Frontal cortex (tissue), 4 donors: ENCODE measurements around the gene EIPR1. TPM values are rescaled to one million over a fixed set of nuclear protein-coding genes. Genes with fewer than 3 reads are reported as not detected.

Experiments
- DNase-seq, 2 donors: peaks; one replicate each; pipeline ENCODE4 v3.0.0; 2012; ENCODE audit warnings: low spot score in 2 of 2
- FAIRE-seq: peaks from 2 replicates; lab custom pipeline; 2012; peaks lifted over from hg19 to GRCh38; lab: Jason Lieb, UNC
- total RNA-seq: library from RNA; depleted of rRNA; stranded (reverse); fragments of >200 nt; gene quantifications from one replicate; pipeline ENCODE4 v1.2.3, GENCODE V29; 2014
- donor health status: control.
- donor health status: control.
- donor health status: control.

The EIPR1 gene
- total RNA-seq, 1 donor from 2014 or later = 40.8 TPM

DNA sequence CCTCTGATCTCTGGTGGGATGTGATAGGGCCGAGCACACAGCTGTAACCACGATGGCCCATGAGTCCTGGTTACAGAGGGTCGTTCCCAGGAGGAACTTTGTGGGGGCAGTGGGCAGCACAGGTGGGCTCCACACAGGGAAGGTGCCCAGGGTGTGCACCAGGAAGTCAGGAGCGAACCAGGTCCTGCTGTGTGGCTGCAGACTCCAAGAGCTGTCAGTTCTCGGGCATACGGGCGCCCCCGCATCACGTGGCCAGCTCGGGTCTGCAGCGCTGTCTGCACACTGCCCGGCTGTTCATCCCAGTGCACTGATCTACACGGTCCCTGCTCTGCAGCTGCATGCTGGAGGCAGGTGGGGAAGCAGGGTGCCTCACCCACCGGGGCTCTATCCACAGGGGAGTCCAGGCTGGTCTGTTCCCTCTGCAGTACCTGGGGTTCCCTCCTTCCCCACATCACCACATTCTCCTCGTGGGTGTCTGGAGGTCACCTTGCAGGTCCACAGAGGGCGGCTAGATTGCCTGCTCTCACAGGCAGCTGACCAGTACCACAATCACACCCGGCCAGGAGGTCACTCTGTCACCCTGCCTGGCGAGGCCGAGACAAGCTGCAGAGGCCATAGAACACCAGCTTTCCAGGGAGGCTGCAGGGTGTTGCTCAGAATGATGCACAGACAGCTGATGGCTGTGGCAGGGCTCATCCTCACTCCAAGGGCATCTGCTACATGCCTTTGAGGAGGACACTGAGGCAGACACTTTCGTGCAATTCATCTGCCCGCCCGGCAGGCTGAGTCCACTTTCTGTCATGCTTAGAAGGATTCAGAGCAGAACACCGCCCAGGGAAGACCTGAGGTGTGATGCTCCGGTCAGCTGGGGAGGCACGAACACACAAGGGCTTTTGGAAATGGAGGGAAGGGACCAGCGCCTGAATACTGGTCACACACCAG is 202.7 kb downstream of the EIPR1 start:
- FAIRE-seq = no peak

DNA sequence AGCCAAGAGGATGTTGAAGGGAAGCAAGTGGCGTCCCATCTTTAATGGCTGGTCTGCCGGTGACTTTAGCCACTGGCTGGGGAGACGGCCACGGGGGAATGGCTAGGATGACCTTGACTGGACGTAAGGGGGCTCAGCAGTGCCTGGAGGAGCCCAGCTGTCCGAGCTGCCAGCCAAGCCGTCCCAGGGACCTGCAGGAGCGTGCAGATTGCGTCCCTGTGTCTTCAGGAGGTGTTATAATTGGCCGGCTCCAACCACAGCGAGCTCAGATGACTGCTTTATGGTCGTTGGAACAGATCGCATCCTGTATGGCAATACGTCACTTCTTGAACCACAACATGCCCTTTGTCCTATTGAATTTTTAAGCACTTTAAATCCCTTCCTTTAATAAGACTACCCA is 204.6 kb downstream of the EIPR1 start:
- DNase-seq (no peak), FAIRE-seq (no peak)

More for the DNA sequence above, 202.7 kb downstream of the EIPR1 start:
- DNase-seq = no peak

DNA sequence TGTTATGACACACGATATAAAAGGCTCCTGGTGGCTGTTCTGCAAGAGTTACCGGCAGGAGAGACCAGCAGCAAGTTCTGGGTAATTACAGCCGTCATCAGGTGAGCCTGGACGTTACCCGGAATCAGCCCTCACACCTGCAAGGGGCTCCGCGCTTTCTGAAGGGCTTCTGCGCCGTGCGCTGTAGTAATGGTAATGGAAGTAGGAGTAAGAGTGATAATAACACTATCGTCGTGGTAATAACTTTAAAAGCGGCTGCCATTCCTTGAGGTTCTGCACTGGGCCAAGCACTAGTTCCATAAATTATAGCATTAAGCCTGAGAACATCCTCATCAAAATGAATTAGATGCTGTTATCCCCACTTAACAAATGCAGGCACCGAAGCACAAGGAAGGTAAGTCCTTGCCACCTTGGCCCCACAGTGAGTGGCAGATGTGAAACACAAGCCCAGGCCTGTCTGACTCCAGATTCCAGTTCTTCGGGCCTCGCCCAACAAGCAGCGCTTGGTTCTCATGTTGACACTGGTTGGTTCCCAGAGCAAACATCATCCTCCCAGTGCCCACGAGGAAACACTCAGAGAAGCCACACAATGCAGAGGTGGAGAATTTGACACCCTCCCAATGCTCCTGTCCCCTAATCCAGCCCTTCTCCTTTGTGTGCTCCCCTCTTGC is 205.2 kb downstream of the EIPR1 start:
- FAIRE-seq = no peak

DNA sequence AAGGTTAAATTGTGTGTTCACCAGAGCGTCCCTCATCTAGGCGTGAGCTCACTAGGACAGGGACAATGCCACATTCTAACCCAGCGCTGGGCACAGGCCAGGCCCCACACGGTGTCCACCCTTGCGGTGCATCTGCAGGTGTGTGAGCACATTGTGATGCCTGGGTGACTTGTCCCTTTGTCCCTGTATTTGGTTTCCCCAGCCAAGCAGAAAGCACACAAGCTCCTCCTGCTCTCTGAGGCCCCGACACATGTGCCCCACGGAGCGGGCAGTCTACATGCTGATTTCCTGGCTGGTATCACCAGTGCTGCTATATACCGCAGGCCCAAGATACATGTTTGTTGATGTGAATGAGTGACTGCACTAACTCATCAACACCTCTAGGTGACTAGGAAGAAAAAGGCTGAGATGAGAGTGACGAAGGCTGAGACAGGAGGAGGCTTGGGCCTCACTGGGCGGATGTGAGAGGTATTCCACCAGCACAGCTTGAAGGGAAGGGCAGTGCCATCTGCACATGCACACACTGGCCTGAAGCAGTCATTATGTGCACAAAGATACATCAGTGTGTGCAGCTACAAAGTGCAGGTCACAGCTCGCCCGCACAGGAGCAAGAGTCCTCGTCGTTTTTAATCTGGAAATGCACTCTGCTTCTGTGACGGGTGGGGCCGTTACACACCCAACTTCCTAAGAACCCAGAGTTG is 205.9 kb downstream of the EIPR1 start:
- FAIRE-seq (no peak), DNase-seq (no peak)

More for the DNA sequence above, 205.2 kb downstream of the EIPR1 start:
- no peak for DNase-seq

DNA sequence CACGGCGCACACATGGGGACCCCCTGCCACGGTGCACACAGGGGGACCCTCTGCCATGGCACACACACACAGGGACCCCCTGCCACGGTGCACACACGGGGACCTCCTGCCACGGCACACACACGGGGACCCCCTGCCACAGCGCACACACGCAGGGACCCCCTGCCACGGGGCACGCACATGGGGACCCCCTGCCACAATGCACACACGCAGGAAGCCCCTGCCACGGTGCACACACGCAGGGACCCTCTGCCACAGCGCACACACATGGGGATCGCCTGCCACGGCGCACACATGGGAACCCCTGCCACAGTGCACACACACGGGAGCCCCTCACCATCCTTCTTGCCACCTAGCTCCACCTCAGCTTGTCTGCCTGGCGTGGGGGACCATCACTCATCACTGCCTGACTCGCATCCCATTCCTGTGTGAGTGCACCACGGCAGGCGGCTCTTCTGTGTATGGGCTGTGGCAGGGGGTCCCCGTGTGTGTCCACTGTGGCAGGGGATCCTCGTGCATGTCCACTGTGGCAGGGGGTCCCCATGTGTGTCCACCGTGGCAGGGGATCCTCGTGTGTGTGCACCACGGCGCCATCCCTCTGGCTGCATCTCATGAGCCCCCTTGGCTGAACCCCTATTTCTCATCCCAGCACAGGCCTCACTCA is 206.7 kb downstream of the EIPR1 start:
- FAIRE-seq (no peak), DNase-seq (no peak)

DNA sequence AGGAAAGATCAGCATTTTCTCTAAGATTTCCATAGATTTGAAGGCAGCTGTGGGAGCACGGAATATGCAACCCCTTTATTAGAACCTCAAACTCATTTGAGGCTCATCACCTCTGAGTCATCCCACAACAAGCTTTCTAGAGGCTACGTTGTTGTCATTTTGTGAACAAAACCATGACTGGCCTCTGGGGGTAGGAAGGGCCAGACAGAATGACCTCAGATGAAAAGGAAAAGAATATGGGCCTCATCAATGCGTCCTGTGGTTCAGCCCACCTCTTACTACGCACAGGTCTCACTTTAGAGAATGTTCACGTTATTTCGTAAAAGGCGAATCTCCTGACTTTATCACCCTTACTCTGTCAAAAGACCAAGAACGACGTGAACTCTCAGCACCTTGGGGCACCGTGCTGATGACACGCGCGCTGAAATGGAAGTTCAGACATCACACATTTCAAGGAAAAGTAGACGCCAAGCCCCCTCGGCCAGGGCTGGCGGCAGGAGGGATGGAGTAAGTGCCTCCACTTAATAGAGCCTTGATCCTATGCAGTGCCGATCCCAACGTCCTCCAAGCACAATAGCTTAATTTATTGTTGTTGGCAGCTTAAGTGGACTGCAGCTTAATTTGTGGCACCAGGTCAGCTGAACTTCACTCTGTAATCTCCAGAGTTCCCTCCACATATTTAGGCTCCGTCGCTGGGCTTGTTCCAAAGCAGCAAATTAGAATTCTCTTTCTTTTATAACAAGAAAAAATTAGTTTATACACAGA is 208.3 kb downstream of the EIPR1 start:
- DNase-seq (no peak), FAIRE-seq (no peak)

DNA sequence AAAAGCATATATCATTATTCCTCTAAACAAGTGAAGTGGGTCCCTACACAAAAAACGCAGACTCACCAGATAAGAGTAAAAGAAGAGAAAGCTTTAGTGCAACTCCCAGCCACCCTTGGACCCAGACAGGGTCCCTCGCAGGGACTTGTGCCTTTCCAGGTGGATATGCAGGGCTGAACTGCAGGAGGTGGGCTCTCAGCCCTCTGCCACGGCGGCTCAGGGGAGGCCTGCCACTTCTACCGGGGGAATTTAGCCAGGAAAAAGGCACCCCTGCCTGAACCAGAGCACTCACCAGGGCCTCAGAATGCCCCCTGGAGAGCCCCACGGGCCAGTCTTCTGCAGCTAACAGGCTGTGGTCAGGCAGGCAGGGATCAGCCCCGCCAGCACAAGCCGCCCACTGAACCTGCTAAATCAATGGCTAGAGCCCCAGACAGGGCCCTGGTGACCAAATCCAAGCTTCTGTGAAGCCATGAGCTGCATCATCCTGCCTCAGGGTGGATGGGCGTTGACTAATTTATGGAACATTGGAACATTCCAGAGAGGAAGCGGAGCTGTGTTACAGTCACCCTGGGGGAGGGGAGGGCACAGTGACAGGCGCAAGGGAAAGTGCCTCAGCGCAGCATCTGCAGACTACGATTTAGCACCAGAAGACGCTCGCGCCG is 209.3 kb downstream of the EIPR1 start:
- FAIRE-seq = no peak

DNA sequence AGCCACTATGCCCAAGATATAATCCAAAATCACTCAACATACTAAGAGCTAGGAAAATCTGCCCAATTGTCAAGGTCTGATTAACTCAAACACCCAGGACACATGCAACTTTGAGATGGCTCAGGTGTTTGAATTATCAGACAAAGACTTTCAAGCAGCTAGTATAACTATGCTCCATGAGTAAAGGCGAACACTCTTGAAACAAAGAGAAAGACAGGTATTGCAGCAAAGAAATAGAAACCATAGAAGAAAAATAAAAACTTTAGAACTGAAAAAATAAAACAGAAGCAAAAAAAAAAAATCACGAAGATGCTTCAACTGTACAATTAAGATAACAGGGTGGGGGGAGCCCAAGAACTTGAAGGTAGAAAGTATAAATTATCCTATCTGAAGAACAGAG is 214.2 kb downstream of the EIPR1 start:
- no peak for FAIRE-seq
- no peak for DNase-seq

More for the DNA sequence above, 209.3 kb downstream of the EIPR1 start:
- DNase-seq = no peak

DNA sequence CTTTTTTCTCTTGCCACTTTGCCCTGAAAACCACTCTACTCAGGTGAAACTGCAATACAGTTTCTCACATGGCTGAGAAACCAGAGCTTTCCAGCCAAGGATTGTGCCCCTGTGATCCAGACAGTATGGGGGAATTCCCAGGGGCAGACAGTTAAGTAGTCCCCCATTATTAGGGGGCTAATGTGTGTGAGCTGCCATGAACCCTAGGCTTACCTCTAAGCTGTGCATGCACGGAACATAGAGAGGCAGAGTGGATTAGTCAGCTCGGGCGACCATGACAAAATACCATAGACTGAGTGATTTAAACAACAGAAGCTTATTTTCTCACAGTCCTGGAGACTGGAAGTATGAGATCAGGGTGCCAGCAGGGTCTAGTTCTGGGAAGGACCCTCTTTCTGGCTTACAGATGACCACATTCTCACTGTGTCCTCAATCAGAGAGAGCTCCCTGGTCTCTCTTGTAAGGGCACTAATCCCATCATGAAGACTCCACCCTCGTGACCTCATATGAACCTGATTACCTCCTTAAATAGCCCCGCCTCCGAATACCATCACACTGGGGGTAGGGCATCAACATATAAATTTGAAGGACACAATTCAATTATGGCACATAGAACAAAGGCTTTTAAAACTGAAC is 215.1 kb downstream of the EIPR1 start:
- DNase-seq (no peak), FAIRE-seq (no peak)

DNA sequence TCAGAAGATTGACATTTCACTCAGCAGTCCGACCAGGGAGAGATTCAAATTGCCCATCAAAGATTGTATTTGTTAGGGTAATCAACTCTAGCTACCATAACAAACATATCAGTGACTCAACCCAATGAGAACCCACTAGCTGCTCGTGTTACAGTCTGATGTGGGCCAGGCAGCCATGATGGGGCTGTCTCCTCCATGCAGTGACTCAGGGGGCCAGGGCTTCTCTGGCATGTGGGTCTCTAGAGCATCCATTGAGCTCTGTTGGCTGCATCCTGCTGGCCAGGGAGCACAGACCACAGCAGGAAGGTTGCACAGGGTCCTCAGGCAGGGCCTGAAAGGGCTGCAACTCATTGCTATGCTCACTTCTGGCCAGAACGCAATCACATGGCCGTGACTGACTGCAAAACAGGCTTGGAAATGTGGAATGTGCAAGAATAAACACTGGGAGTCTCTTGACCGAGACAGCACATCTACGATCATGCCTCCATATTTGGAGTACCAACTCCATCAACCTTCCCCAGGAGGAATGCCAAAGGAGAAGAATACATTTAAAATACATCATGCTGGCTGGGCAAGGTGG is 216.8 kb downstream of the EIPR1 start:
- DNase-seq (no peak), FAIRE-seq (no peak)

DNA sequence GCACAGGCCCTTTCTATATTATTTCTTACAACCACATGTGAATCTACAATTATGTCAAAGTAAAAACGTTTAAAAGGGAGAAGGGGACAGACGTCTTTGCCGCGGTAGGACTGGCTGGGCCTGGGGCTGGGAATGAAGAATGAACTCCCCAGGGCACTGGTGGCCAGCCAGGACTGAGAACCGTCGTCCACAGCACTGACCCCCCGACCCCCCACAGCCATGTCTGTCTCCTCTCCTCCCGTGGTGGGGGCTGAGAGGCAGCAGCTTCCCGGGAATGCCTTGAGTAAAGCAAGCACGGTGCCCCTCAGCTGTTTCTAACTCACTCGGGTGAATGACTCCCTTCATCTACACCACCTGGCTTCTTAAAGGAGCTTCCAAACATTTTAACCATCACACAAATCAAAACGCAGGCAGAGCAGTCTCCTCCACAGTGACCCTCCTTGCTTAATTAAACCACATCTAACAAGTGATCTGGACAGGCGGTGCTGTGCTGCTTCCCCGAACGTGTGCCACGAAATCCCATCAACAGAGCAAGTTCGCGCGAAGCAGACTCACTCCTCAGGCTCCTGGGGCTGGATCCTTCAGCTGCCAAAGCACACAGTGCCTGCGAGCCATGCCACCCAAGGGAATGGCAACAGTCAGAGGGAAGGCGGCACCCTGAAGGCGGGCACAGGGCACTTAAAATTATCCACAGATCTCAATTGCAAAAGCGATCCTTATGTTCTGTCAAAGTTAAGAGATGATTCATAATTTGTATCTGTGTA is 217.7 kb downstream of the EIPR1 start:
- DNase-seq = no peak
- no peak for FAIRE-seq

DNA sequence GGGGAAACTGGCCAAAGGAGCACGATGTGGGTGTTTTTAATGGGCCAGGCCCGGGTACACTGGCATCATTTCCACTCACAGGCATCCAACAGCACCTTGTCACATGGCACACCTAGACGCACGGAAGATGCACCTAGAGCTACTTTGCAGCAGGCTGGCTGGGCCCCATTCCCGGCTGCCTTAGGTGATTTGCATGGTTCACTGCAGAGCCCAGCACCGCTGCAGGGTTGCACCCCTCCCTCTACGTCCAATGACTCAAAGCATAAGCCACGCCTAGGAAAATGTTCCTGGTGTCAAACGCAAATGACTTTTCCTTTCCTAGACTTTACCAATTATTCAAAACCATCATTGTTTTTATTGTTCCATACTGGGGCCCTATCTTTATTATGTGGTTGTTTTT is 222.9 kb downstream of the EIPR1 start:
- no peak for DNase-seq
- FAIRE-seq = no peak

DNA sequence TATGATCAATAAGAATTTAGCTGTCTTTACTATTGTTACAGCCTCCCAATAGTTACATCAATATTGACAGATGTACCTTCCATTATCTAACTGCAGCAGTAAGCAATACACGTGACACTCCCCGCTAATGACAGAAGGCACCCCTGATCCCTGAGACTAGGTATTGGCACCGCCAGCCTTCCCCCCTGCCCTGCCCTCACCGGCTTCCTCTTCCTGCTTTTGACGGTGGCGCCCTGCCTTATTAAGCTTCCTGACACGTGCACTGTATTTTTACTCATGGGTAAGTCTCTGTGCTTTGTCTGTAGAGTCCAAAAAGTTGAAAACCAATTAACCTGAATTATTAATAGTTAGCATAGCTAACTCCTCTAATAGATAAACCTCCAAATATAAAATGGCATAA is 223.5 kb downstream of the EIPR1 start:
- FAIRE-seq = no peak
- DNase-seq = no peak

DNA sequence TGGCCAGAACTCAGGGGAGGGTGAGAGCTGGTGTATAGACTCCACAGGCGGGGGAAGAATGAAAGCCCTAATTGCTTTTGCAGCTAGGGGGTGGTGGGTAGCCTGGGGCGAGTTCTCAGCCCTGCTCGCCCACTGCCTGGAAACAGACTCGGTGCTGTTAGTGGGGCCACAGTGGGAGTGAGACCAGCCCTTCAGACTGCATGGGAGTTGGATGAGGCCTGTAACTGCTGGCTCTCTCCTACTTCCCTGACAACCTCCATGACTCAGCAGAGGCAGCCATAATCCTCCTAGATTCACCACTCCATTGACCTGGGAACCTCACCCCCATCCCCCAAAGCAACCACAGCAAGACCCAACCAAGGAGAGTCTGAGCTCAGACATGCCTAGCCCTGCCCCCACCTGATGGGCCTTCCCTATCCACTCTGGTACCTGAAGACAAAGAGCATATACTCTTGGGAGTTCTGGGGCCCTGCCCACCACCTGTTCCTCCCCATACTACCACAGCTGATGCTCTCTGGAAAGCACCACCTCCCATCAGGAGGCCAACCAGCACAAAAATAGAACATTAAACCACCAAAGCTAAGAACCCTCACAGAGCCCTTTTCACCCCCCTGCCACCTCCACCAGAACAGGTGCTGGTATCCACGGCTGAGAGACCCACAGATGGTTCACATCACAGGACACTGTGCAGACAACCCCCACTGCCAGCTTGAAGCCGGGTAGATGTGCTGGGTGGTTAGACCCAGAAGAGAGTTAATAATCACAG is 226.3 kb downstream of the EIPR1 start:
- FAIRE-seq (no peak), DNase-seq (no peak)

DNA sequence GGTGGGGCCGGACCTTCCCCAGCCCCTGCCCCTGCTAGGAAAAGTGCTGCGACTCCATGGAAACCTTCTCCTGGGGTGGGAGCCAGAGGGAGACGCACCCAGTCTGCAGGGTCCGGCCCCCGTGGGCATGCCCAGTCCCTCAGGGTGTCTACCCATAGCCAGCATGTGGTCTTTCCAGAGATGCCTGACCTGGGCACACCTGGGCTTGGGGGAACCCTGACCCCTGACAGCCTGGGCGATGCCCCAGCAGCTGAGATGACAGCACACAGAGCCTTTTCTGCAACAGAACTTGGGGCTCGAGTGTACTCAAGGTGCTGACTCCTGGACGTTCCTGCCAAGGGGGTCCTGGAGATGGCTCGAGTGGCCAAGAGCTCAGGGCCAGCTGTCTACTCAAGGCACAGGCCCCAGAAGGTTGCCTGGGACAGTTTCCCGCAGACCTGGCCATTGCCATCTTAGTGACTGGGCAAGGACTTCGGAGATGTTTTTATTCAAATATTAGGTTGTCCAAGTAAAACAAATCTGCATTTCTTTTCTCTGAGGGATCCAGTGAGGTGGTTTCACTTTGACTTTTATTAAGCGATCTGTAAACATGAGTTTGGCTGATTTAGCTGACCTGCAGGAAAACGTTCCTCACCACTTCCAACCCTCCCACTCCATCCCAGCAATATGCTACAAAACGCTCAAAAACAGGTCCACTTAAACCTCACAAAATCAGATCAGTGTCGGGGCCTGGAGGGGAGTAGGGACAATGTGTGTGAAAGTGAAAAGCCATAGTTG is 228.0 kb downstream of the EIPR1 start:
- DNase-seq (no peak), FAIRE-seq (no peak)

DNA sequence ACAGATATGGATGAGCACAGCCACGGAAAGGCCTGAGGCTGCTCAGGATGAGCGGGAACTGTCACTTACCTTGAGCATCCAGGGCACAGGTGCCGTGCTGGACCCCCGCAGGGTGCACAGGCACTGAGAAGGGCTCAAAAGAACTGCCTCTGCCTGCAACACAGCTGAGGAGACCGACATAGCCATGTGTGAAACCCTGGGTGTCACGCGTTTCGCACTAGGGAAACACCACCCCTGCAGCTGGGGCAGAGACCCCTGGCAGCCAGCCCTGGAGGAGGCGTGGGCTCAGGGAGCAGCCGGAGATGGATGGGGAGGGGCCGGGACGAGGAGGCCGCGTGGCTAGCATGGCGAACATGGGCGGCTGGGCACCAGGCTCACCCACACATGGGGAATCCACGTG is 228.9 kb downstream of the EIPR1 start:
- DNase-seq = no peak
- FAIRE-seq = no peak
